Neural cell (in vitro differentiated cells): Measurements from ENCODE around the gene VPS35L. TPM values are rescaled to one million over a fixed set of nuclear protein-coding genes. Genes with fewer than 3 reads are reported as not detected.
"Not testable (repeated sequence)": the region's sequence is repeated elsewhere in the genome, so short reads cannot be mapped to it uniquely, and the experiment has no call there.

ENCODE experiments used
- H2AFZ ChIP-seq: fragments of 200-600, 300-800 bp; sonication (generic), shearing (Covaris generic); 2 replicates; pipeline ENCODE4 v1.6.0; 2014; ENCODE audit warnings: low read depth, mild to moderate bottlenecking, antibody characterized with exemption, low read length, moderate library complexity
- H3F3A ChIP-seq: fragments of 200-600 bp; shearing (Covaris generic); 2 replicates; pipeline ENCODE4 v1.6.1; 2016; ENCODE audit warnings: mild to moderate bottlenecking, moderate library complexity, mixed read lengths, antibody characterized with exemption, low read length; ENCODE audit not compliant: insufficient read depth, poor library complexity, severe bottlenecking
- H3K27ac ChIP-seq: fragments of 200-600, 300-800 bp; sonication (generic), shearing (Covaris generic); 2 replicates; pipeline ENCODE4 v1.5.1; 2014; ENCODE audit warnings: mild to moderate bottlenecking, low read length, moderate library complexity
- H3K27me3 ChIP-seq: fragments of 300-800, 200-600 bp; sonication (generic), shearing (Covaris generic); 2 replicates; pipeline ENCODE4 v1.6.0; 2014; ENCODE audit warnings: mild to moderate bottlenecking, low read depth, low read length, moderate library complexity; ENCODE audit not compliant: insufficient read depth
- H3K36me3 ChIP-seq: fragments of 300-800, 200-600 bp; sonication (generic), shearing (Covaris generic); 2 replicates; pipeline ENCODE4 v1.5.1; 2014; ENCODE audit warnings: mild to moderate bottlenecking, antibody characterized with exemption, low read length, moderate library complexity; ENCODE audit not compliant: insufficient read depth
- H3K4me2 ChIP-seq: fragments of 300-800, 200-600 bp; sonication (generic), shearing (Covaris generic); 2 replicates; pipeline ENCODE4 v1.6.0; 2014; ENCODE audit warnings: mild to moderate bottlenecking, low read length
- H3K4me3 ChIP-seq: fragments of 300-800, 200-600 bp; sonication (generic), shearing (Covaris generic); 2 replicates; pipeline ENCODE4 v1.5.1; 2014; ENCODE audit warnings: mild to moderate bottlenecking, low read length, moderate library complexity
- H3K79me2 ChIP-seq: fragments of 200-600 bp; shearing (Covaris generic); replicated peaks from 2 replicates; pipeline ENCODE4 v1.6.0; 2014; ENCODE audit warnings: mild to moderate bottlenecking, low read length, moderate library complexity; ENCODE audit not compliant: insufficient read depth
- H3K9ac ChIP-seq: fragments of 300-800, 200-600 bp; sonication (generic), shearing (Covaris generic); 2 replicates; pipeline ENCODE4 v1.6.1; 2016; ENCODE audit warnings: mild to moderate bottlenecking, low read length, mixed read lengths
- H3K9me2 ChIP-seq: fragments of 200-600 bp; shearing (Covaris generic); 2 replicates; pipeline ENCODE4 v1.6.1; 2016; ENCODE audit warnings: mild to moderate bottlenecking, low read length, mixed read lengths; ENCODE audit not compliant: insufficient read depth
- H3K9me3 ChIP-seq: fragments of 200-600, 300-800 bp; sonication (generic), shearing (Covaris generic); 2 replicates; pipeline ENCODE4 v1.6.1; 2016; ENCODE audit warnings: mild to moderate bottlenecking, mixed run types, low read length, moderate library complexity, mixed read lengths
- H4K20me1 ChIP-seq: fragments of 200-600 bp; shearing (Covaris generic); 2 replicates; pipeline ENCODE4 v1.6.1; 2016; ENCODE audit warnings: mild to moderate bottlenecking, mixed run types; ENCODE audit not compliant: insufficient read depth
- CTCF ChIP-seq: fragments of 450-650 bp; IDR thresholded peaks from 2 replicates; pipeline ENCODE4 v1.5.1; 2014; ENCODE audit warnings: antibody characterized with exemption, mild to moderate bottlenecking, moderate library complexity; ENCODE audit not compliant: poor library complexity, severe bottlenecking
- EP300 ChIP-seq: fragments of 450-650 bp; conservative IDR thresholded peaks from 2 replicates; pipeline ENCODE4 v1.6.1; 2014; ENCODE audit warnings: antibody characterized with exemption, mild to moderate bottlenecking, moderate library complexity; ENCODE audit not compliant: poor library complexity, severe bottlenecking
- EZH2 ChIP-seq: fragments of 200-600, 300-800 bp; shearing (Covaris generic), sonication (generic); IDR thresholded peaks from 2 replicates; pipeline ENCODE4 v1.6.1; 2014; ENCODE audit warnings: antibody characterized with exemption, low read length, borderline replicate concordance, mild to moderate bottlenecking; ENCODE audit not compliant: insufficient read depth, poor library complexity, severe bottlenecking
- MXI1 ChIP-seq: fragments of 450-650 bp; conservative IDR thresholded peaks from 2 replicates; pipeline ENCODE4 v1.6.1; 2014; ENCODE audit warnings: antibody characterized with exemption, mild to moderate bottlenecking; ENCODE audit not compliant: poor library complexity, severe bottlenecking
- POLR2AphosphoS5 ChIP-seq: IDR thresholded peaks from 2 replicates; pipeline ENCODE4 v1.6.1; 2012
- RAD21 ChIP-seq: fragments of 450-650 bp; conservative IDR thresholded peaks from 2 replicates; pipeline ENCODE4 v1.6.1; 2014; ENCODE audit warnings: antibody characterized with exemption, mild to moderate bottlenecking, moderate library complexity
- REST ChIP-seq: IDR thresholded peaks from 2 replicates; pipeline ENCODE4 v1.6.1; 2012; ENCODE audit warnings: borderline replicate concordance
- SMC3 ChIP-seq: fragments of 450-650 bp; conservative IDR thresholded peaks from 2 replicates; pipeline ENCODE4 v1.6.1; 2014; ENCODE audit warnings: antibody characterized with exemption, mild to moderate bottlenecking, moderate library complexity; ENCODE audit not compliant: poor library complexity
- TAF1 ChIP-seq: IDR thresholded peaks from 2 replicates; pipeline ENCODE4 v1.6.1; 2012; ENCODE audit warnings: low read depth
- polyA plus RNA-seq: library from polyadenylated mRNA; depleted of rRNA; stranded (reverse); fragments of >200 nt; gene quantifications from 2 replicates; pipeline ENCODE4 v1.2.3, GENCODE V29; 2014

Gene VPS35L
- polyA plus RNA-seq, 1 donor from 2014 or later = 29.8 TPM

DNA sequence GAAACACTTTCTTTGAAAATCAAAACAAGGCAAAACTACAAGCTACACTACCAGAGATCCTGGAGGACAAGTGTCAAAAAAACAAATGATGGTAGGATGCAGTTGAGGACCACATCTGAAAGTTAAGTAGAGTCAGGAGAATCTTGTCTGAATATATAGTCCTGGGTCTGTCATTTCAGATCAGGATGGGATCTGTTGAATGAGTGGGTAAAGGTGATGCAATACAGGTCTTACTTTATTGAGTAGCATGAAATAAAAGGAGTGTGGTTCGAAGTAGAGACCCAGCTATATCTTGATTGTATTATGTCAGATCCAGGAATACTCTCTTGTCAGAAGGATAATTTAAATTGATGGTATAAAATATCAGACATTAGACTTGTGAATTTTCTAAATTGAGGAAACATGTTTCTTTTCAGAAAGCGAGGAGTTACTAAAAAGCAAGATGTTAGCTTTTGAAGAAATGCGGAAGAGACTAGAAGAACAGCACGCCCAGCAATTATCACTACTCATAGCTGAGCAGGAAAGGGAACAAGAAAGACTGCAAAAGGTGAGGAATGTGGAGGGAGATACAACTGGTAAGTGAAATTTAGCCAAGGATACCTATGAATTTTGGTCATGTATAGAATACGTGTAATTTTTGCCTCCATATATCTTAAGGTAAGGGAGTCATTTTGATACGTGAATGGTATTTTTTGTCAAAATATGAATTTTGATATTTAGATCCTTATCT is 15.1 kb upstream of the VPS35L start:
- Histone ChIP-seq H3F3A (no peaks in the 10 kb centered on the region), H3K9me3 (no peaks in the 10 kb centered on the region), H3K4me3 (no peak overlapping the region), H3K4me2 (no peak overlapping the region), H3K9me2 (no peaks in the 10 kb centered on the region), H3K9ac (no peak overlapping the region), H4K20me1 (no peaks in the 10 kb centered on the region), H3K27ac (no peak overlapping the region), H3K36me3 (peaks cover 9% of the 10 kb centered on the region), H3K79me2 (no peaks in the 10 kb centered on the region), H2AFZ (no peak overlapping the region), H3K27me3 (no peaks in the 10 kb centered on the region)
- no peak for TF ChIP-seq POLR2AphosphoS5
- no peak for TF ChIP-seq CTCF
- TF ChIP-seq EZH2 = no peak
- TF ChIP-seq RAD21 = no peak
- TF ChIP-seq SMC3 = no peak
- no peak for TF ChIP-seq TAF1
- TF ChIP-seq MXI1 = no peak
- no peak for TF ChIP-seq EP300
- no peak for TF ChIP-seq REST

DNA sequence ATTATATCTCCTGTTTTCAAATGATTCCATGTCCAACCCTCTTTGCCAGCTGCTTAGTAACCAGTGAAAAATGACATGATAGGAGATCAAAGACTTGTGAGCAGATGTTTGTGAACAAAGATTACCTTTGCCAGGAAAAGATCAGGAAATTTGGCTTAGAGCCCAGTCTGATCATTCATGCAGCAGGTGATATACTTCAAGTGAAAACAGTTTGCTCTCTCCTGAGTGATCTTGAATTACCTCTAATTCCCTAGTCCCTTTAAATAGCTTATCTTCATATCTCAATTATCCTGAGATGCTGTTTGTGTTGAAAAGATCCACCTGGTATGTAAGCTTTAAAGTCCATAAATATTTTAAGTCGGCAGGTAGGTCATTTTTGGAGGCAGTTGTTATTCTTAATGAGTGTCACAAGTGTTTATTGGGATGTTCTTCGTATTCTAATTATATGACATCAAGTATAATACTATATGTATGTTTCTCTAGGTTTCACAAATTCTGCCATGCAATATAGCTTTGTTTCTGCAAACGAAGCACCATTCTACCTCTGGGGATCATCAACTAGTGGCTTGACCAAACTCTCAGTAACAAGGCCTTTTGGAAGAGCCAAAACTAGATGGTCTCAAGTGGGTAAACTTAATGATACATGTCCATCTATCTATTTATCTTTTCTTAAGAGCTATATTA is 13.2 kb upstream of the VPS35L start:
- TF ChIP-seq POLR2AphosphoS5 = no peak
- no peak for TF ChIP-seq CTCF
- no peak for TF ChIP-seq TAF1
- TF ChIP-seq MXI1 = no peak
- TF ChIP-seq SMC3 = no peak
- no peak for TF ChIP-seq RAD21
- TF ChIP-seq EZH2 = no peak
- no peak for TF ChIP-seq REST
- H3K79me2 ChIP-seq = no peaks in the 10 kb centered on the region
- H4K20me1 ChIP-seq = no peaks in the 10 kb centered on the region
- no peak overlapping the region for H3K4me3 ChIP-seq
- H2AFZ ChIP-seq = no peak overlapping the region
- no peaks in the 10 kb centered on the region for H3K27me3 ChIP-seq
- H3K9ac ChIP-seq = no peak overlapping the region
- no peaks in the 10 kb centered on the region for H3K9me3 ChIP-seq
- no peak overlapping the region for H3K27ac ChIP-seq
- H3F3A ChIP-seq = no peaks in the 10 kb centered on the region
- H3K9me2 ChIP-seq = no peaks in the 10 kb centered on the region
- H3K36me3 ChIP-seq = peaks cover 2% of the 10 kb centered on the region
- no peak overlapping the region for H3K4me2 ChIP-seq

GRCh38 chr16:19543278-19543996 is 12.1 kb upstream of the VPS35L start:
- H2AFZ ChIP-seq, H3K9me2 ChIP-seq, H3K9ac ChIP-seq, H3K9me3 ChIP-seq, H3K36me3 ChIP-seq, H3F3A ChIP-seq, H3K27ac ChIP-seq, H3K4me3 ChIP-seq, H3K27me3 ChIP-seq, H3K79me2 ChIP-seq, H3K4me2 ChIP-seq, H4K20me1 ChIP-seq: not testable (repeated sequence)
